GM23338 (cell line): Measurements from ENCODE around the gene IL1R1.

Experiments
- CREB1 ChIP-seq: fragments of 250-450 bp; sonication (Bioruptor Pico); IDR thresholded peaks from 2 replicates; pipeline ENCODE4 v1.5.0; 2020; ENCODE audit warnings: low read depth, mild to moderate bottlenecking, moderate library complexity
- CTCF ChIP-seq, 2 experiments: fragments of 200-600 bp in 1 of 2; sonication (generic) in 1 of 2; conservative IDR thresholded peaks; 2 replicates each; pipeline versions ENCODE4 v1.5.1 to v1.6.1; 2016 to 2017; ENCODE audit warnings: antibody characterized with exemption in 2 of 2, low read depth in 2 of 2, mild to moderate bottlenecking in 2 of 2, moderate library complexity in 1 of 2
- EZH2 ChIP-seq: fragments of 200-600 bp; sonication (generic); IDR thresholded peaks from one replicate; pipeline ENCODE4 v1.8.0; 2017; ENCODE audit warnings: antibody characterized with exemption, mild to moderate bottlenecking, low read depth; ENCODE audit not compliant: unreplicated experiment
- EZH2phosphoT487 ChIP-seq: fragments of 200-600 bp; sonication (generic); IDR thresholded peaks from one replicate; pipeline ENCODE4 v1.8.1; 2018; ENCODE audit warnings: antibody characterized with exemption; ENCODE audit not compliant: unreplicated experiment
- JUNB ChIP-seq: IDR thresholded peaks from one replicate; pipeline ENCODE4 v1.6.1; 2016; ENCODE audit warnings: antibody characterized with exemption; ENCODE audit not compliant: unreplicated experiment
- POLR2AphosphoS5 ChIP-seq: IDR thresholded peaks from 2 replicates; pipeline ENCODE4 v1.6.1; 2016; ENCODE audit warnings: antibody characterized with exemption, low read depth
- ZNF331 ChIP-seq: fragments of 250-450 bp; sonication (Bioruptor Pico); IDR thresholded peaks from 2 replicates; pipeline ENCODE4 v1.5.0; 2020; ENCODE audit warnings: low read depth, mild to moderate bottlenecking, moderate library complexity
- TF ChIP-seq, protein P1 (sequence below): IDR thresholded peaks from one replicate; pipeline ENCODE4 v1.6.1; 2018; ENCODE audit warnings: antibody characterized with exemption; ENCODE audit not compliant: unreplicated experiment

- TF ChIP-seq, protein P1, sequence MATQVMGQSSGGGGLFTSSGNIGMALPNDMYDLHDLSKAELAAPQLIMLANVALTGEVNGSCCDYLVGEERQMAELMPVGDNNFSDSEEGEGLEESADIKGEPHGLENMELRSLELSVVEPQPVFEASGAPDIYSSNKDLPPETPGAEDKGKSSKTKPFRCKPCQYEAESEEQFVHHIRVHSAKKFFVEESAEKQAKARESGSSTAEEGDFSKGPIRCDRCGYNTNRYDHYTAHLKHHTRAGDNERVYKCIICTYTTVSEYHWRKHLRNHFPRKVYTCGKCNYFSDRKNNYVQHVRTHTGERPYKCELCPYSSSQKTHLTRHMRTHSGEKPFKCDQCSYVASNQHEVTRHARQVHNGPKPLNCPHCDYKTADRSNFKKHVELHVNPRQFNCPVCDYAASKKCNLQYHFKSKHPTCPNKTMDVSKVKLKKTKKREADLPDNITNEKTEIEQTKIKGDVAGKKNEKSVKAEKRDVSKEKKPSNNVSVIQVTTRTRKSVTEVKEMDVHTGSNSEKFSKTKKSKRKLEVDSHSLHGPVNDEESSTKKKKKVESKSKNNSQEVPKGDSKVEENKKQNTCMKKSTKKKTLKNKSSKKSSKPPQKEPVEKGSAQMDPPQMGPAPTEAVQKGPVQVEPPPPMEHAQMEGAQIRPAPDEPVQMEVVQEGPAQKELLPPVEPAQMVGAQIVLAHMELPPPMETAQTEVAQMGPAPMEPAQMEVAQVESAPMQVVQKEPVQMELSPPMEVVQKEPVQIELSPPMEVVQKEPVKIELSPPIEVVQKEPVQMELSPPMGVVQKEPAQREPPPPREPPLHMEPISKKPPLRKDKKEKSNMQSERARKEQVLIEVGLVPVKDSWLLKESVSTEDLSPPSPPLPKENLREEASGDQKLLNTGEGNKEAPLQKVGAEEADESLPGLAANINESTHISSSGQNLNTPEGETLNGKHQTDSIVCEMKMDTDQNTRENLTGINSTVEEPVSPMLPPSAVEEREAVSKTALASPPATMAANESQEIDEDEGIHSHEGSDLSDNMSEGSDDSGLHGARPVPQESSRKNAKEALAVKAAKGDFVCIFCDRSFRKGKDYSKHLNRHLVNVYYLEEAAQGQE, result no peak
- no peak for TF ChIP-seq CTCF (conservative IDR thresholded peaks at IDR 0.05; ENCODE audit: low read depth in 2 of 2)
- TF ChIP-seq CREB1, result no peak
- TF ChIP-seq EZH2phosphoT487, result no peak
- TF ChIP-seq EZH2, result no peak
- no peak for TF ChIP-seq POLR2AphosphoS5
- no peak for TF ChIP-seq JUNB
- TF ChIP-seq ZNF331 (CRISPR knock-in tag), result no peak
Observed at GRCh38 chr2:102176172-102176571, 33.6 kb downstream of the IL1R1 start.
